Osteocyte (in vitro differentiated cells): ENCODE results near the gene HARS1. TPM values are rescaled to one million over a fixed set of nuclear protein-coding genes. Genes with fewer than 3 reads are reported as not detected.
"Not testable (repeated sequence)": the region's sequence is repeated elsewhere in the genome, so short reads cannot be mapped to it uniquely, and the experiment has no call there.

Experiments
- DNase-seq: peaks from one replicate; pipeline ENCODE4 v3.0.0; 2021; ENCODE audit warnings: mixed read lengths; ENCODE audit not compliant: unreplicated experiment; ENCODE audit errors: extremely low spot score
- H3K27ac Mint-ChIP-seq: one replicate; pipeline ENCODE4 v1.8.0; 2021; ENCODE audit warnings: mild to moderate bottlenecking, mixed read lengths; ENCODE audit not compliant: unreplicated experiment
- H3K27me3 Mint-ChIP-seq: one replicate; pipeline ENCODE4 v1.8.0; 2021; ENCODE audit warnings: mixed read lengths; ENCODE audit not compliant: unreplicated experiment
- H3K36me3 Mint-ChIP-seq: one replicate; pipeline ENCODE4 v1.8.0; 2021; ENCODE audit warnings: mixed read lengths; ENCODE audit not compliant: unreplicated experiment
- H3K4me1 Mint-ChIP-seq: one replicate; pipeline ENCODE4 v1.8.0; 2021; ENCODE audit warnings: mixed read lengths; ENCODE audit not compliant: unreplicated experiment
- H3K4me3 Mint-ChIP-seq: one replicate; pipeline ENCODE4 v1.8.0; 2021; ENCODE audit warnings: mild to moderate bottlenecking, moderate library complexity, mixed read lengths; ENCODE audit not compliant: unreplicated experiment
- H3K9me3 Mint-ChIP-seq: one replicate; pipeline ENCODE4 v1.8.0; 2021; ENCODE audit warnings: mixed read lengths; ENCODE audit not compliant: unreplicated experiment
- total RNA-seq: library from RNA; stranded (reverse); gene quantifications from 2 replicates; pipeline ENCODE4 v1.2.1, GENCODE V29; 2021
- TF ChIP-seq, protein P1 (sequence below): fragments of 200-600 bp; sonication (generic); IDR thresholded peaks from 2 replicates; pipeline ENCODE4 v1.5.0; 2021; ENCODE audit warnings: antibody characterized with exemption, mild to moderate bottlenecking, moderate library complexity

HARS1 gene
- total RNA-seq, 1 donor from 2014 or later, result 65.3 TPM

DNA sequence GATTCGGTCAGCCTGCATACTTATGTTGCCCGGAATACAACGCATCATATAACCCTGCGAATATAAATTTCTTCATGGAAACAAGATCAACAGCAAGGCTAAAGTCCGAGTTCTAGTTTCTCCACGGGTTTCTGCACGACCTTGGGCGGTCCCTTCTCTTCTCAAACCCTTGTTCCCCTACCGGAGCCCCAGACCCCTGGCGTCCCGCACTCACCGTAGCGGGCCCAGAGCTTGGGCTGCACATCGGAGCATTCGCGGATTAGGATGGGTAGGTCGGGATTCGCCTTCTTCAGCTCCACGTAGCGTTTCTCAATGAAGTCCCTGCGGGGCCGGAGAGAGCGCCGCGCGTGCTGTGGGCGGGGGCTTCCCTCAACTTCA, 44.1 kb downstream of the HARS1 start:
- Mint-ChIP-seq H3K9me3 (no peaks in the 10 kb centered on the region), H3K36me3 (peaks cover 26% of the 10 kb centered on the region), H3K27me3 (no peaks in the 10 kb centered on the region), H3K27ac (peak overlapping the region; percentile 97), H3K4me3 (peak overlapping the region; percentile 95), H3K4me1 (peaks cover 27% of the 10 kb centered on the region)
- no peak for DNase-seq
- TF ChIP-seq, protein P1, sequence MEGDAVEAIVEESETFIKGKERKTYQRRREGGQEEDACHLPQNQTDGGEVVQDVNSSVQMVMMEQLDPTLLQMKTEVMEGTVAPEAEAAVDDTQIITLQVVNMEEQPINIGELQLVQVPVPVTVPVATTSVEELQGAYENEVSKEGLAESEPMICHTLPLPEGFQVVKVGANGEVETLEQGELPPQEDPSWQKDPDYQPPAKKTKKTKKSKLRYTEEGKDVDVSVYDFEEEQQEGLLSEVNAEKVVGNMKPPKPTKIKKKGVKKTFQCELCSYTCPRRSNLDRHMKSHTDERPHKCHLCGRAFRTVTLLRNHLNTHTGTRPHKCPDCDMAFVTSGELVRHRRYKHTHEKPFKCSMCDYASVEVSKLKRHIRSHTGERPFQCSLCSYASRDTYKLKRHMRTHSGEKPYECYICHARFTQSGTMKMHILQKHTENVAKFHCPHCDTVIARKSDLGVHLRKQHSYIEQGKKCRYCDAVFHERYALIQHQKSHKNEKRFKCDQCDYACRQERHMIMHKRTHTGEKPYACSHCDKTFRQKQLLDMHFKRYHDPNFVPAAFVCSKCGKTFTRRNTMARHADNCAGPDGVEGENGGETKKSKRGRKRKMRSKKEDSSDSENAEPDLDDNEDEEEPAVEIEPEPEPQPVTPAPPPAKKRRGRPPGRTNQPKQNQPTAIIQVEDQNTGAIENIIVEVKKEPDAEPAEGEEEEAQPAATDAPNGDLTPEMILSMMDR, result no peak

DNA sequence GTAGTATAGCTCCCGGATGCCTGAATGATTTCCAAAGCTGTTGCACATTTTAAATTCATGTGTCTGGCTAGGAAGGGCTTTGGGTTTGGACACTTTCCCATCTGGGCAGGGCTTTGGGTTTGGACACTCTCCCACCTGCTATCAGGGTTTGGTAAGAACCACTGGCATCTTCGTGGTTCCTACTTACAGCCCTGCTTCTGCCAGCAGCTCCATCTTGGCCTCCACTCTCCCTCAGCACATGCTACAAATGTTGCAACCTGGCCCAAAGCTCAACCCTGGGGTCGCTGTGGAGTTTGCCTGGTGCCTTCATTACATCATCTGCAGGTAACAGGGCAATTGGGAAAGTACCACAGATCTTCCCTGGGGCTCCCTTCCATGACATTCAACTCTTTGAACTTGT, 48.5 kb downstream of the HARS1 start:
- H3K27ac Mint-ChIP-seq, result no peak overlapping the region
- H3K9me3 Mint-ChIP-seq, result no peaks in the 10 kb centered on the region
- no peak for DNase-seq
- no peaks in the 10 kb centered on the region for H3K27me3 Mint-ChIP-seq
- TF ChIP-seq, protein P1, result no peak
- H3K4me3 Mint-ChIP-seq, result no peak overlapping the region
- H3K36me3 Mint-ChIP-seq, result peaks cover 11% of the 10 kb centered on the region
- H3K4me1 Mint-ChIP-seq, result peaks cover 30% of the 10 kb centered on the region

DNA sequence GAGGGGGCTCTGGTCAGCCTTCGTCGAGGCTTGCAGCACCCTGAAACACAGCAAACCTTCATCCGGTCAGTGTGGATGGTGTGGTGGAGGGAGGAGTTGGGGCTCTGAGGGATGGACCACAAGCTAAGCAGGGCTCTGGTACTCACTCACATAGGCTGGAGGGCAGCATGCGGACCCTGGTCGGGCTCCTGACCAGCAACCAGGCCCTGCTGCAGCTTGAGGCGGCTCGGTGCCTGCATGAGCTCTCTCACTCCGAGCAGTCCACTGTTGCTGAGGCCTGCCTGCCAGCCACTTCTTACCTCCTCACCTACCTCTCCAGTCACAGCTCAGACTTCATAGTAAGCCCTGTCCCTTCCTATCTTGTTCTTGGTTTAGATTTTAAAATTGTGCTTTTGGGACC, 49.5 kb downstream of the HARS1 start:
- H3K9me3 Mint-ChIP-seq, result no peaks in the 10 kb centered on the region
- no peak overlapping the region for H3K4me3 Mint-ChIP-seq
- H3K27me3 Mint-ChIP-seq, result no peaks in the 10 kb centered on the region
- peaks cover 26% of the 10 kb centered on the region for H3K4me1 Mint-ChIP-seq
- H3K27ac Mint-ChIP-seq, result no peak overlapping the region
- TF ChIP-seq, protein P1, result no peak
- H3K36me3 Mint-ChIP-seq, result peaks cover 11% of the 10 kb centered on the region
- DNase-seq, result no peak

DNA sequence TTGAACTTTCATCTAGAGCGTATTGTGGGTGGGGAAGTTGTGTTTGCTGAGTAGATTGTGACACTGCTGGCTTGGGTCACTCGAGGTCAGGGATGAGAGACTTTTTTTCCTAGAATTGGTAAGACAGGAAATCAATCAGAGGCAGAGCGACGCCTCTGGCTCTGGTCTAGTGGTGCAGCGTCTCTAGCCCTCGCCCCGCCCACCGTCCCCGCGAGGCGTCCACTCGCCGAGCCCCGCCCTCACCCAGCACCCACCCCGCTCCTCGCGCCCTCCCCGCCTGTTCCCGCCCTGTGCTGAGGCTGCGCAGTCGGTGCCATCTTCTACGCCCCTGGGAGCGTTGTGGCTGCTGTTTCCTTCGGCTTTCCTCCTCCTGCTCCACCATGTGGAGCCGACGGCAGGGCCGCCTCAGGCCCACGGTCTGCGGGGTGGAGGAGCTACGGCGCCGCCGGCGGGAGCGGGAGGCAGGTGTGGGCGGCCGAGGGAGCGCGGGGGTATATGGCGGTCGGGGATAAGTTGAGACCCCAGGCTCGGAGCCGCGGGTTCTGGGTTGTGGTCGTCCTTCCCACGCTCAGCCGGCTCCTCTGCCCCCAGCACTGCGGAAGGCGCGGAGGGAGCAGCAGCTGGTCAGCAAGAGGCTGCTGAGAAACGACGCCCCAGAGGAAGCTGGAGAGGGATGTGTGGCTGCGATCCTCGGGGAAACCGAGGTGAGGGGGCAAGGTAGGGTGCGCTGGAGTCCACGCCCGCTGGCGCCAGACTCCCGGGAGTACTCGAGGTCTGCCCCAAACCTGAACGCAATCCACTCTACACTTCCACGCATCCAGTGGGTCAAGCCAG, 51.8 kb downstream of the HARS1 start, which contains the start of gene TMCO6:
TMCO6 (plus strand) TSS at position 304 of the 834 bp plus-strand sequence; CDS start at position 381, 77 bp downstream.
- peak within 1 kb of the TSS; percentile 85 for H3K27ac Mint-ChIP-seq
- peaks cover 17% of the 10 kb centered on the region for H3K4me1 Mint-ChIP-seq
- peak; percentile 98 for DNase-seq
- H3K4me3 Mint-ChIP-seq, result peak within 1 kb of the TSS; percentile 82
- H3K9me3 Mint-ChIP-seq, result no peaks in the 10 kb centered on the region
- TF ChIP-seq, protein P1, result peak; percentile 72
- H3K27me3 Mint-ChIP-seq, result no peaks in the 10 kb centered on the region
- peaks cover 6% of the 10 kb centered on the region for H3K36me3 Mint-ChIP-seq

DNA sequence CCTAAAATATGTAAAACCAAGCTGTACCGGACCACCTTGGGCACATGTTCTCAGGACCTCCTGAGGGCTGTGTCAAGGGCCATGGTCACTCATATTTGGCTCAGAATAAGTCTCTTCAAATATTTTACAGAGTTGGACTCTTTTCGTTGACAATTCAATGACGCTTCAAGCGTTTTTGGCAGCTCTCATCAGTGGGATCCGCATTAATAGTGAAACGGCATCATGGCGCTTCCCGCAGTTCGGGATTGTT, 52.3 kb downstream of the HARS1 start:
- H3K9me3 Mint-ChIP-seq, H3K36me3 Mint-ChIP-seq, DNase-seq, H3K27me3 Mint-ChIP-seq: not testable (repeated sequence)
- Mint-ChIP-seq H3K27ac (peak overlapping the region; percentile 85), H3K4me1 (peaks cover 17% of the 10 kb centered on the region), H3K4me3 (peak overlapping the region; percentile 82)
